HCT116 (cell line): ENCODE results near the gene PRPF40B. TPM values are rescaled to one million over a fixed set of nuclear protein-coding genes. Genes with fewer than 3 reads are reported as not detected.

Experiments used
- ATAC-seq: fragments of 200-7000 bp; cut with Tn5 transposase; 2 replicates; pipeline ENCODE4 v1.9.1; 2020; ENCODE audit warnings: mild to moderate bottlenecking, moderate library complexity
- BruUV-seq: library from RNA; stranded (reverse); fragments of 400-500 nt; replicated peaks from 2 replicates; lab custom pipeline; 2021; lab: Mats Ljungman, UMichigan
- CTCF ChIA-PET: fragments of 300-600 bp; sonication (Branson Sonifier 250); formaldehyde crosslinking; loops from one replicate; lab custom pipeline; 2021; ENCODE audit warnings: antibody characterized with exemption; lab: Charles Lee
- POLR2A ChIA-PET: fragments of 300-600, 350-600 bp; sonication (Branson Sonifier 250); formaldehyde crosslinking; loops from one replicate; lab custom pipeline; 2021; ENCODE audit warnings: antibody characterized with exemption; lab: Charles Lee
- RAD21 ChIA-PET, 2 experiments: fragments of 300-600 bp; sonication (Branson Sonifier 250); formaldehyde crosslinking; loops; one replicate each; lab custom pipeline; 2023; ENCODE audit warnings: low total read pairs in 2 of 2; ENCODE audit not compliant: uncharacterized antibody in 2 of 2, unreplicated experiment in 2 of 2, low non-redundant PET in 1 of 2; lab: Charles Lee
- DNase-seq: peaks from one replicate; pipeline ENCODE4 v3.0.0-alpha.2; 2010; ENCODE audit warnings: low read depth, low spot score
- H2AFZ ChIP-seq: fragments of 200-600 bp; shearing (Covaris generic), sonication (generic); 2 replicates; pipeline ENCODE4 v1.6.1; 2017; ENCODE audit warnings: low read depth, mixed run types, mixed read lengths, antibody characterized with exemption, low read length; ENCODE audit not compliant: poor library complexity, severe bottlenecking
- H3K27ac ChIP-seq: 2 replicates; pipeline ENCODE4 v1.5.1; 2012; ENCODE audit warnings: low read depth, low read length
- H3K27me3 ChIP-seq: fragments of 200-600 bp; sonication (generic); 2 replicates; pipeline ENCODE4 v1.6.1; 2016; ENCODE audit warnings: mixed run types, low read length, mixed read lengths; ENCODE audit not compliant: insufficient read depth
- H3K36me3 ChIP-seq, 2 experiments: fragments of 200-500 bp in 1 of 2; fragments of 200-600 bp in 1 of 2; sonication (Bioruptor generic) in 1 of 2; sonication (generic) in 1 of 2; 2 replicates each; pipeline versions ENCODE4 v1.5.1 to v1.6.1; 2014 to 2016; ENCODE audit warnings: low read length in 2 of 2, inconsistent platforms in 1 of 2, mixed read lengths in 1 of 2, mixed run types in 1 of 2; ENCODE audit not compliant: insufficient read depth in 2 of 2, control insufficient read depth in 1 of 2
- H3K4me1 ChIP-seq, 2 experiments: fragments of 200-600 bp in 1 of 2; sonication (generic) in 1 of 2; 2 replicates each; pipeline versions ENCODE4 v1.5.1 to v1.6.1; 2012 to 2017; ENCODE audit warnings: low read length in 2 of 2, inconsistent platforms in 1 of 2, mild to moderate bottlenecking in 1 of 2, mixed read lengths in 1 of 2, mixed run types in 1 of 2, moderate library complexity in 1 of 2; ENCODE audit not compliant: insufficient read depth in 2 of 2, control insufficient read depth in 1 of 2
- H3K4me2 ChIP-seq: fragments of 200-600 bp; sonication (generic); 2 replicates; pipeline ENCODE4 v1.6.1; 2017; ENCODE audit warnings: mixed run types, low read length, mixed read lengths
- H3K4me3 ChIP-seq, 2 experiments: fragments of 200-600 bp in 1 of 2; sonication (generic) in 1 of 2; replicated peaks in 1 of 2; 2 replicates each; pipeline ENCODE4 v1.5.1; 2011 to 2016; ENCODE audit warnings: low read length in 2 of 2, control low read depth in 1 of 2, low read depth in 1 of 2, mild to moderate bottlenecking in 1 of 2, mixed read lengths in 1 of 2, mixed run types in 1 of 2
- H3K79me2 ChIP-seq: fragments of 200-600 bp; sonication (generic); 2 replicates; pipeline ENCODE4 v1.6.1; 2017; ENCODE audit warnings: mild to moderate bottlenecking, mixed run types, low read length, moderate library complexity, mixed read lengths; ENCODE audit not compliant: insufficient read depth
- H3K9ac ChIP-seq: fragments of 200-600 bp; sonication (generic); 2 replicates; pipeline ENCODE4 v1.6.1; 2016; ENCODE audit warnings: low read length, mixed read lengths
- H3K9me2 ChIP-seq: fragments of 200-600 bp; sonication (generic), shearing (Covaris generic); 2 replicates; pipeline ENCODE4 v1.6.1; 2017; ENCODE audit warnings: mixed run types, mild to moderate bottlenecking, moderate library complexity; ENCODE audit not compliant: insufficient read depth
- H3K9me3 ChIP-seq, 2 experiments: fragments of 200-500 bp in 1 of 2; fragments of 200-600 bp in 1 of 2; sonication (Bioruptor generic) in 1 of 2; sonication (generic) in 1 of 2; 2 replicates each; pipeline ENCODE4 v1.6.1; 2014 to 2017; ENCODE audit warnings: low read length in 2 of 2, mixed read lengths in 2 of 2, inconsistent platforms in 1 of 2, low read depth in 1 of 2, mild to moderate bottlenecking in 1 of 2, mixed run types in 1 of 2, moderate library complexity in 1 of 2; ENCODE audit not compliant: control insufficient read depth in 1 of 2, insufficient read depth in 1 of 2
- H4K20me1 ChIP-seq: fragments of 200-600 bp; sonication (generic), shearing (Covaris generic); 2 replicates; pipeline ENCODE4 v1.6.1; 2017; ENCODE audit warnings: mixed run types, mild to moderate bottlenecking, moderate library complexity; ENCODE audit not compliant: insufficient read depth
- CEBPB ChIP-seq: IDR thresholded peaks from 2 replicates; pipeline ENCODE4 v1.6.1; 2012; ENCODE audit warnings: low read depth
- CTCF ChIP-seq, 3 experiments: fragments of 200-600 bp in 1 of 3; sonication (generic) in 1 of 3; IDR thresholded peaks in 2 of 3; conservative IDR thresholded peaks in 1 of 3; 2 replicates each; pipeline ENCODE4 v1.5.1; 2012 to 2017; ENCODE audit warnings: low read depth in 2 of 3, low read length in 2 of 3, antibody characterized with exemption in 1 of 3, borderline replicate concordance in 1 of 3, control low read depth in 1 of 3, mild to moderate bottlenecking in 1 of 3, mixed read lengths in 1 of 3, mixed run types in 1 of 3, moderate library complexity in 1 of 3; ENCODE audit not compliant: insufficient read depth in 1 of 3
- EZH2phosphoT487 ChIP-seq: fragments of 200-600 bp; IDR thresholded peaks from 2 replicates; pipeline ENCODE4 v1.6.1; 2018; ENCODE audit warnings: antibody characterized with exemption, borderline replicate concordance
- FOSL1 ChIP-seq: IDR thresholded peaks from 2 replicates; pipeline ENCODE4 v1.6.1; 2012; ENCODE audit warnings: low read depth
- POLR2A ChIP-seq: IDR thresholded peaks from 2 replicates; pipeline ENCODE4 v1.7.0; 2011; ENCODE audit warnings: borderline replicate concordance; ENCODE audit not compliant: insufficient read depth, insufficient read length; ENCODE audit errors: extremely low read depth
- POLR2AphosphoS5 ChIP-seq: IDR thresholded peaks from 2 replicates; pipeline ENCODE4 v1.6.1; 2011; ENCODE audit warnings: mild to moderate bottlenecking, low read depth, low read length, moderate library complexity
- REST ChIP-seq: IDR thresholded peaks from 2 replicates; pipeline ENCODE4 v1.6.1; 2012; ENCODE audit warnings: low read depth
- SIN3A ChIP-seq: IDR thresholded peaks from 2 replicates; pipeline ENCODE4 v1.6.1; 2012; ENCODE audit warnings: low read depth
- SRF ChIP-seq: IDR thresholded peaks from 2 replicates; pipeline ENCODE4 v1.6.1; 2012; ENCODE audit warnings: low read depth
- TCF7L2 ChIP-seq: IDR thresholded peaks from 2 replicates; pipeline ENCODE4 v1.7.0; 2011; ENCODE audit warnings: borderline replicate concordance, inconsistent platforms; ENCODE audit not compliant: insufficient read depth, insufficient read length; ENCODE audit errors: extremely low read depth
- ZBTB33 ChIP-seq: IDR thresholded peaks from 2 replicates; pipeline ENCODE4 v1.6.1; 2011; ENCODE audit warnings: mild to moderate bottlenecking, low read length, moderate library complexity; ENCODE audit not compliant: insufficient replicate concordance; ENCODE audit errors: extremely low read depth
- ZFX ChIP-seq: fragments of 450-650 bp; IDR thresholded peaks from 2 replicates; pipeline ENCODE4 v1.6.1; 2017
- ZNF274 ChIP-seq: fragments of 200-500 bp; sonication (Bioruptor generic); IDR thresholded peaks from 2 replicates; pipeline ENCODE4 v1.6.1; 2014; ENCODE audit warnings: mild to moderate bottlenecking, low read depth, low read length, inconsistent platforms
- intact Hi-C: fragments of 100-400 bp; cut with micrococcal nuclease; formaldehyde crosslinking; loops from 2 replicates; pipeline ENCODE4 v1.10.0; 2022
- total RNA-seq: library from RNA; stranded (reverse); gene quantifications from one replicate; pipeline ENCODE4 v1.2.1, GENCODE V29; 2021; ENCODE audit not compliant: unreplicated experiment

Gene PRPF40B
- total RNA-seq, 1 experiment from 2014 or later: 29.0 TPM

- Histone ChIP-seq H3K36me3 (no peaks in the 10 kb centered on the region), H3K9ac (no peak overlapping the region), H3K27ac (no peak overlapping the region), H2AFZ (no peak overlapping the region), H3K27me3 (no peaks in the 10 kb centered on the region), H3K4me1 (peaks cover 0 to 6% of the 10 kb centered on the region in 2 experiments; a peak in 2 of 4 replicates), H4K20me1 (no peaks in the 10 kb centered on the region; the same call in 1 of the 2 replicates), H3K4me3 (no peak overlapping the region), H3K9me2 (no peaks in the 10 kb centered on the region), H3K4me2 (no peak overlapping the region), H3K79me2 (no peaks in the 10 kb centered on the region), H3K9me3 (peaks cover 0 to 4% of the 10 kb centered on the region in 2 experiments; a peak in 1 of 4 replicates)
- CTCF ChIA-PET: no interaction called here
- DNase-seq (no peak), ATAC-seq (no peak)
- RAD21 ChIA-PET: no interaction called here
- POLR2A ChIA-PET: no interaction called here
- intact Hi-C loops: no loop called here
- no TSS peak for BruUV-seq
- TF ChIP-seq FOSL1 (no peak), CTCF (IDR thresholded peaks at IDR 0.05 in 2 of 3, conservative IDR thresholded peaks at IDR 0.05 in 1 of 3; ENCODE audit: borderline replicate concordance in 1 of 3, insufficient read depth in 1 of 3, low read depth in 2 of 3, low read length in 2 of 3) (no peak), ZBTB33 (no peak), REST (no peak), TCF7L2 (no peak), SRF (no peak), CEBPB (no peak), ZFX (no peak), EZH2phosphoT487 (no peak), ZNF274 (no peak), POLR2AphosphoS5 (no peak), SIN3A (no peak), POLR2A (no peak)
Measured at GRCh38 chr12:49612210-49612609, 11.2 kb upstream of the PRPF40B start.
